Measurements from ENCODE around the gene KRTAP16-1.
"Not testable (repeated sequence)": the region's sequence is repeated elsewhere in the genome, so short reads cannot be mapped to it uniquely, and the experiment has no call there.

Gene KRTAP16-1

GRCh38 chr17:41351177-41351576 lies 42.1 kb upstream of the KRTAP16-1 start:
- no peak overlapping the region for H3K4me2 ChIP-seq (ENCODE audit: low read depth, low read length)
- no peak overlapping the region for H2AFZ ChIP-seq (ENCODE audit: low read length)
- H3K9me3 ChIP-seq (replicated peaks; ENCODE audit: insufficient read depth, low read length): no peaks in the 10 kb centered on the region
- no peak for TF ChIP-seq CTCF (IDR thresholded peaks at IDR 0.05; ENCODE audit: low read length)
- TF ChIP-seq EZH2phosphoT487 (IDR thresholded peaks at IDR 0.05; ENCODE audit: low read length): no peak
- TF ChIP-seq EZH2 (optimal IDR thresholded peaks at IDR 0.05; ENCODE audit: low read depth, low read length): no peak
- H3K27me3 ChIP-seq (replicated peaks; ENCODE audit: insufficient read depth, low read length): no peaks in the 10 kb centered on the region; the same call in 1 of the 2 replicates
- DNase-seq: no peak
- no peaks in the 10 kb centered on the region for H3K36me3 ChIP-seq (replicated peaks; ENCODE audit: insufficient read depth, low read length)
- no peaks in the 10 kb centered on the region for H3K79me2 ChIP-seq (ENCODE audit: low read length)
- no peaks in the 10 kb centered on the region for H4K20me1 ChIP-seq (ENCODE audit: insufficient read depth, low read length)
- no peaks in the 10 kb centered on the region for H3K9me2 ChIP-seq (replicated peaks; ENCODE audit: insufficient read depth, low read length)
- H3K9ac ChIP-seq (ENCODE audit: low read length): no peak overlapping the region
- H3K4me1 ChIP-seq (ENCODE audit: low read length): no peaks in the 10 kb centered on the region
- no peaks in the 10 kb centered on the region for H3F3A ChIP-seq (ENCODE audit: insufficient read depth, low read length)
- no peak overlapping the region for H3K27ac ChIP-seq (ENCODE audit: low read length)
- H3K4me3 ChIP-seq (ENCODE audit: low read length): no peak overlapping the region

DNA sequence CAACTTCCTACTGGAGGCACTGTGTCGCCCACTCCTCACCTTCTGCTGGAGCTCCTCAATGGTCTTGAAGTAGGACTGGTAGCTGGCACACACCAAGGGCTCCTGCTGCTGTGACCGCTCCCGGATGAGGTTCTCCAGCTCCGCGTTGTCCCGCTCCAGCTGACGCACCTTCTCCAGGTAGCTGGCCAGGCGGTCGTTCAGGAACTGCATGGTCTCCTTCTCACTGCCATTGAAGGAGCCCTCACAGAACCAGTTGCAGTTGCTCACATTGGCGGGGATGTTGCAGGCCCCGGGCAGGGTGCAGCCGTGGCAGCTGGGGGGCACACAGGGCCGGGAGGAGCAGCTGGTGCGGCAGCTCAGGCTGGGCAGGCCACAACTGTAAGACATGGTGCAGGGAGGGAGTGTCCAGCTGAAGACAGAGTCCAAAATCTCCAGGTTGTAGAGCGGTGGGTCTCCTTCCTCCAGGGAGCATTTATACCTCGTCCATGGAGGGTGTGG lies 41.3 kb upstream of the KRTAP16-1 start, which contains the start of gene KRT33A:
Gene KRT33A, minus strand, starts transcription at position 448 of the 498 bp plus-strand sequence. Its CDS starts 61 bp downstream, at position 387.
- not testable (repeated sequence) for H3K4me3 ChIP-seq (ENCODE audit: low read length); DNase-seq; H3K27me3 ChIP-seq (replicated peaks; ENCODE audit: insufficient read depth, low read length); H3K36me3 ChIP-seq (replicated peaks; ENCODE audit: insufficient read depth, low read length); H3K9ac ChIP-seq (ENCODE audit: low read length); H3K27ac ChIP-seq (ENCODE audit: low read length); H3K9me3 ChIP-seq (replicated peaks; ENCODE audit: insufficient read depth, low read length); H2AFZ ChIP-seq (ENCODE audit: low read length); H3K4me2 ChIP-seq (ENCODE audit: low read depth, low read length); H3F3A ChIP-seq (ENCODE audit: insufficient read depth, low read length); H3K79me2 ChIP-seq (ENCODE audit: low read length); H3K9me2 ChIP-seq (replicated peaks; ENCODE audit: insufficient read depth, low read length); H3K4me1 ChIP-seq (ENCODE audit: low read length); H4K20me1 ChIP-seq (ENCODE audit: insufficient read depth, low read length)

DNA sequence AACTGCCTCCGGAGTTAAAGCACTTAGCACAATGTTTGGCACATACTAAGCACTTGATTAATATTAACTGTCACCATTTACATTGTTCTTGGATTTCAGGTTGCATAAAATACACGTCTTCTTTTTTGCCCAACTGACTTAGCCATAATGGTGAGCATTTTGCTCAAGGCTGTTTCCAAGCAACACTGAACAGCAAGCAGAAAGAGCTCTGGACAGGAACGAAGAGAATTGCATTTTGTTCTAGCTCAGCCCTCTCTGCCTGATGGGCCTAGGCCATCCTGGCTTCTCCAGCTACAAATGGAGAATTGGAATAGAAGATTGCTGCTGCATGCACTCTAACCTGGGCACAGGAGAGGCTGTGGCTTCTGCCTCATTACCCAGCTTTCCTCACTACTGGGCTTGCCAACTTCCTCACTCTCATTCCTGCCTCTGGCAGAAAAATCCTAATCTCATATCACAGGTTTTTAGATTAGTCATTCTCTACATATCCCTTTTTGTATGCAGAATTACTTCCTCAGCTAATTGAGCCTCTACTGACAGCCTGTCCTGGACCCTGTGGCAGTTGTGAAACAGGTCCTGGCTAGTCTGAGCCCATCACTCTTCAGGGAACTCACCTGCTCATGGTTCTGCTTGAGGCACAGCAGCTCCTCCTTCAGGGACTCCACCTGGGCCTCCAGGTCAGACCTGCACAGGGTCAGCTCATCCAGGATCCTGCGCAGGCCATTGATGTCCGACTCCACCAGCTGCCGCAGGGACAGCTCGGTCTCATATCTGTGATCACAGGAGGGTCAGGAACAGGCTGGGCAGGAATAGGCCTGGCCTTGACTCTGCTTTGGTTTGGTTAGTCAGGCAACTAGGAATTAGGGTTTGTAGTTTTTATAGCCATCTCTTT lies 39.0 kb upstream of the KRTAP16-1 start:
- H3K9me3 ChIP-seq (replicated peaks; ENCODE audit: insufficient read depth, low read length): no peaks in the 10 kb centered on the region
- no peak overlapping the region for H2AFZ ChIP-seq (ENCODE audit: low read length)
- H3K9ac ChIP-seq (ENCODE audit: low read length): no peak overlapping the region
- H4K20me1 ChIP-seq (ENCODE audit: insufficient read depth, low read length): no peaks in the 10 kb centered on the region
- no peak for DNase-seq
- no peaks in the 10 kb centered on the region for H3K79me2 ChIP-seq (ENCODE audit: low read length)
- H3K4me1 ChIP-seq (ENCODE audit: low read length): no peaks in the 10 kb centered on the region
- peaks cover 15% of the 10 kb centered on the region; the same call in 1 of the 2 replicates for H3K27me3 ChIP-seq (replicated peaks; ENCODE audit: insufficient read depth, low read length)
- no peak overlapping the region for H3K27ac ChIP-seq (ENCODE audit: low read length)
- no peaks in the 10 kb centered on the region for H3F3A ChIP-seq (ENCODE audit: insufficient read depth, low read length)
- TF ChIP-seq EZH2 (optimal IDR thresholded peaks at IDR 0.05; ENCODE audit: low read depth, low read length): no peak
- TF ChIP-seq EZH2phosphoT487 (IDR thresholded peaks at IDR 0.05; ENCODE audit: low read length): no peak
- TF ChIP-seq CTCF (IDR thresholded peaks at IDR 0.05; ENCODE audit: low read length): no peak
- no peaks in the 10 kb centered on the region for H3K36me3 ChIP-seq (replicated peaks; ENCODE audit: insufficient read depth, low read length)
- no peak overlapping the region for H3K4me3 ChIP-seq (ENCODE audit: low read length)
- H3K9me2 ChIP-seq (replicated peaks; ENCODE audit: insufficient read depth, low read length): no peaks in the 10 kb centered on the region
- H3K4me2 ChIP-seq (ENCODE audit: low read depth, low read length): no peak overlapping the region

- not testable (repeated sequence) for H2AFZ ChIP-seq (ENCODE audit: low read length); H3K9ac ChIP-seq (ENCODE audit: low read length); H4K20me1 ChIP-seq (ENCODE audit: insufficient read depth, low read length); H3K79me2 ChIP-seq (ENCODE audit: low read length); H3K4me2 ChIP-seq (ENCODE audit: low read depth, low read length); H3K9me3 ChIP-seq (replicated peaks; ENCODE audit: insufficient read depth, low read length); H3K4me3 ChIP-seq (ENCODE audit: low read length); H3K36me3 ChIP-seq (replicated peaks; ENCODE audit: insufficient read depth, low read length); H3K9me2 ChIP-seq (replicated peaks; ENCODE audit: insufficient read depth, low read length); DNase-seq; H3K27ac ChIP-seq (ENCODE audit: low read length); H3K4me1 ChIP-seq (ENCODE audit: low read length); H3F3A ChIP-seq (ENCODE audit: insufficient read depth, low read length)
- peaks cover 15% of the 10 kb centered on the region; the same call in 1 of the 2 replicates for H3K27me3 ChIP-seq (replicated peaks; ENCODE audit: insufficient read depth, low read length)
Observed at GRCh38 chr17:41346421-41346820, 37.3 kb upstream of the KRTAP16-1 start.
